HepG2 (cell line): ENCODE measurements around the gene FXYD1. TPM values are rescaled to one million over a fixed set of nuclear protein-coding genes. Genes with fewer than 3 reads are reported as not detected.

ENCODE experiments used
- ARID4A ChIP-seq: sonication (generic); formaldehyde crosslinking; IDR thresholded peaks from 2 replicates; pipeline ENCODE4 v1.5.0; 2020; ENCODE audit warnings: mild to moderate bottlenecking, missing genetic modification reagents, borderline replicate concordance
- BRF2 ChIP-seq: sonication (generic); formaldehyde crosslinking; IDR thresholded peaks from 2 replicates; pipeline ENCODE4 v1.8.1; 2022; ENCODE audit warnings: mild to moderate bottlenecking, missing genetic modification reagents
- FUBP1 ChIP-seq: sonication (generic); formaldehyde crosslinking; IDR thresholded peaks from 2 replicates; pipeline ENCODE4 v1.5.1; 2020; ENCODE audit warnings: missing genetic modification reagents, mild to moderate bottlenecking, borderline replicate concordance
- NFE2L2 ChIP-seq: fragments of 150-350 bp; IDR thresholded peaks from 2 replicates; pipeline ENCODE4 v1.6.1; 2014; ENCODE audit warnings: low read length
- POLR2A ChIP-seq, 2 experiments: IDR thresholded peaks; 2 replicates each; pipeline ENCODE4 v1.6.1; 2011; ENCODE audit warnings: low read depth in 2 of 2, low read length in 2 of 2, mild to moderate bottlenecking in 1 of 2, moderate library complexity in 1 of 2; ENCODE audit not compliant: insufficient read depth in 1 of 2
- RARA ChIP-seq: IDR thresholded peaks from 2 replicates; pipeline ENCODE4 v1.6.1; 2016; ENCODE audit warnings: missing genetic modification reagents, missing compliant biosample characterization
- RCOR2 ChIP-seq: IDR thresholded peaks from 2 replicates; pipeline ENCODE4 v1.6.1; 2016; ENCODE audit warnings: missing biosample characterization, missing genetic modification reagents
- SMC3 ChIP-seq: IDR thresholded peaks from 2 replicates; pipeline ENCODE4 v1.6.1; 2011; ENCODE audit warnings: low read length, improper control_type of control experiment
- SPEN ChIP-seq: sonication (generic); formaldehyde crosslinking; IDR thresholded peaks from 2 replicates; pipeline ENCODE4 v1.5.1; 2020; ENCODE audit warnings: low read depth, mild to moderate bottlenecking, missing genetic modification reagents
- STAT6 ChIP-seq: sonication (generic); formaldehyde crosslinking; IDR thresholded peaks from 2 replicates; pipeline ENCODE4 v1.4.0; 2020; ENCODE audit warnings: missing genetic modification reagents, mild to moderate bottlenecking, borderline replicate concordance
- THRA ChIP-seq: sonication (generic); formaldehyde crosslinking; IDR thresholded peaks from 2 replicates; pipeline ENCODE4 v1.4.0; 2020; ENCODE audit warnings: missing genetic modification reagents, borderline replicate concordance
- ZBTB10 ChIP-seq: sonication (generic); formaldehyde crosslinking; IDR thresholded peaks from 2 replicates; pipeline ENCODE4 v1.4.0; 2020; ENCODE audit warnings: missing genetic modification reagents, borderline replicate concordance
- ZNF629 ChIP-seq: sonication (generic); formaldehyde crosslinking; conservative IDR thresholded peaks from 2 replicates; pipeline ENCODE4 v1.5.0; 2020; ENCODE audit warnings: missing genetic modification reagents
- ZNF678 ChIP-seq: sonication (generic); formaldehyde crosslinking; IDR thresholded peaks from 2 replicates; pipeline ENCODE4 v1.4.0; 2020; ENCODE audit warnings: mild to moderate bottlenecking, missing genetic modification reagents
- polyA plus RNA-seq, 8 experiments: library from polyadenylated mRNA; depleted of rRNA in 3 of 8; stranded (reverse) in 7 of 8; unstranded in 1 of 8; fragments of >200 nt; fragmentation: Illumina TruSeq in 4 of 8; extraction: Trizol in 4 of 8; gene quantifications; 2 replicates each; pipeline versions ENCODE4 v1.2.1 to v1.2.3, GENCODE V29; 2011 to 2016; ENCODE audit warnings: low read depth in 4 of 8, missing spikeins in 1 of 8, mixed read lengths in 1 of 8; ENCODE audit not compliant: insufficient read depth in 1 of 8
- total RNA-seq, 5 experiments: library from RNA; depleted of rRNA; stranded (reverse); fragments of >200 nt; fragmentation: Illumina TruSeq; extraction: Trizol; gene quantifications; 2 replicates each; pipeline ENCODE4 v1.2.3, GENCODE V29; 2016; ENCODE audit warnings: low read depth in 1 of 5

The FXYD1 gene
- total and polyA plus RNA-seq, 2 of the 13 experiments (the other 11 are each of a cell fraction or from before 2014, with no cell fraction given), result 31.2 TPM; not detected in 1

- no peak for TF ChIP-seq STAT6 (CRISPR knock-in tag)
- TF ChIP-seq ARID4A (CRISPR knock-in tag), result no peak; the same call in 1 of the 2 replicates
- TF ChIP-seq SMC3, result no peak
- TF ChIP-seq POLR2A (IDR thresholded peaks at IDR 0.05; ENCODE audit: insufficient read depth in 1 of 2, low read depth in 2 of 2, low read length in 2 of 2), result peak in 1 of 2 experiments; percentile 28; a peak in 1 of 4 replicates
- peak; percentile 60; the same call in 1 of the 2 replicates for TF ChIP-seq THRA (CRISPR knock-in tag)
- TF ChIP-seq RCOR2 (CRISPR knock-in tag), result no peak
- TF ChIP-seq ZNF629 (CRISPR knock-in tag), result no peak
- TF ChIP-seq ZNF678, result no peak
- peak; percentile 17; the same call in 1 of the 2 replicates for TF ChIP-seq SPEN (CRISPR knock-in tag)
- peak; percentile 92 for TF ChIP-seq RARA (CRISPR knock-in tag)
- TF ChIP-seq FUBP1 (CRISPR knock-in tag), result no peak
- no peak for TF ChIP-seq BRF2 (CRISPR knock-in tag)
- TF ChIP-seq NFE2L2, result no peak
- no peak for TF ChIP-seq ZBTB10 (CRISPR knock-in tag)
Measured at GRCh38 chr19:35136977-35137702, 1.5 kb upstream of the FXYD1 start (continued).
